GM21723 (cell line): ENCODE data around the gene SDS.

Experiments used
- ATAC-seq: cut with Tn5 transposase; IDR thresholded peaks from one replicate; pipeline ENCODE4 v1.9.1; 2021; ENCODE audit warnings: mild to moderate bottlenecking, moderate library complexity; ENCODE audit not compliant: unreplicated experiment

The SDS gene, protein sequence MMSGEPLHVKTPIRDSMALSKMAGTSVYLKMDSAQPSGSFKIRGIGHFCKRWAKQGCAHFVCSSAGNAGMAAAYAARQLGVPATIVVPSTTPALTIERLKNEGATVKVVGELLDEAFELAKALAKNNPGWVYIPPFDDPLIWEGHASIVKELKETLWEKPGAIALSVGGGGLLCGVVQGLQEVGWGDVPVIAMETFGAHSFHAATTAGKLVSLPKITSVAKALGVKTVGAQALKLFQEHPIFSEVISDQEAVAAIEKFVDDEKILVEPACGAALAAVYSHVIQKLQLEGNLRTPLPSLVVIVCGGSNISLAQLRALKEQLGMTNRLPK

DNA sequence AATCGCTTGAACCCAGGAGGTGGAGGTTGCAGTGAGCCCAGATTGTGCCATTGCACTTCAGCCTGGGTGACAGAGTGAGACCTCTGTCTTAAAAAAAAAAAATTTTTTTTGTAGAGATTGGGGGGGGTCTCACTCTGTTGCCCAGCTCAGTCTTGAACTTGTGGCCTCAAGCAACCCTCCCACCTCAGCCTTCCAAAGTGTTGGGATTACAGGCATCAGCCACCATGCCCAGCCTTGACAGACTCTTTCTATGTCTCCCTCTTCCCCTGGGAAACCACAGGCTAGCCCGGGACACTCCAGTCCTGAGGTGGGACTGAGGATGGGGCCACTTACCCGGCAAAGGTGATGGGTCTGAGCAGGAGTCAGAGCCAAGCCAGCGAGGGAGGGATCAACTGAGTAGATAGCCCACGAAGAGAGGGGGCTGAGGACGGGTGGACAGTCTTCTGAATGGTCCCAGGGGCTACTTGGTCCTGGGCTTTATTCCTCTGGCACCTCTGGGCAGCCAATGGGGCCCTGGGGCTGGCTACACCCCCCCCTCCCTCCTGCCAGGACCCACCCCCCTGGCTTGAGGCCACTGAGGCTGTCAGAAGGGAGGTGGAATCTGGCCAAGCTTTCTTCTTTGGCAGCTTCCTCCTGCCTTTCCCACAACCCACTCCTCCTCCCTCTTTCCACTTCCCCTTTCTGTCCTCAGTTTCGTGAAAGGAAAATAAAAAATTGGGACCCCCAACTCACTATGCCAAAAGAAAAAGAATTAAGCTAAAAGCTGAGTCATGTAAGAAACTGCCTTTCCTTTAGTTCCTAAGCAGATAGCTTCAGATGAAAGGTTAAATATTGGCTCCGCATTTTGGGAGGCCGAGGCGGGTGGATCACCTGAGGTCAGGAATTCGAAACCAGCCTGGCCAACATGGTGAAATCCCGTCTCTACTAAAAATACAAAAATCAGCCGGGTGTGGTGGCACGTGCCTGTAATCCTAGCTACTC lies at the start of gene SDS:
Gene SDS (minus strand): TSS at position 453 of the 981 bp plus-strand sequence. CDS start 4,179 bp downstream, outside the sequence.
- no peak for ATAC-seq

DNA sequence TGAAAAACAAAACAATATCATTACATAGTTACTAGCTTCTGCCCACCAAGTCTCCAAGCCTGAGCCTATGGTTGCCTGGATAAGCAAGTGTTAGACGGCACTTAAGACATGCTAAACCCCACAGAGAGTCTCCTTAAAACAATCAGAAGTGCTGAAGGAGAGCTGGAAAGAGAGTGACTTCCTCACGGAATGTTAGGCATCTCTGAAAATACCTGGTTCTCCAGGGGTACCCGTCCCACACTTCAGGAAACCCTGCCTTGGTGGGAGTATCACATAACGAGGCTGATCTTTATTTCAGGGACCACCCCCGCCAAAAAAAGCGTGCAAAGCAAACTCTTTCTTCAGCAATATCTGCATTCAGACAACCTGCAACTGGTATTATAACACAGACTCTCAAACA lies 49.6 kb upstream of the SDS start:
- no peak for ATAC-seq

DNA sequence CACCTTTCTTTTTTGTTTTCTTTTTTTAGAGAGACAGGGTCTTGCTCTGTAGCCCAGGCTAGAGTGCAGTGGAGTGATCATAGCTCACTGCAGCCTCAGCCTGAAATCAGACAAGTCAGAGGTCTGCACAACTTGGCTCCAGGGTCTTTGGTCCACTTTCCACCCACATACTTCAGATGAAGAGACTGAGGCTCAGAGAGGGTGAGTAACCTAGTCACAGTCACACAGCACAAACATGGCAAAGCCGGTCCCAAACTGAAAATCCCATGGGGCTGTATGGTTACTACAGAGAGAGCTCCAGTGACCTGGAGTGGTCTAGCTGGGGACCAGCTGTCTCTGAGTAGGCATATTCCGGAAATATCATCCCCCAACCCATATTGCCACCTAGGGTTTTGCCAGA lies 48.8 kb upstream of the SDS start:
- ATAC-seq = no peak

DNA sequence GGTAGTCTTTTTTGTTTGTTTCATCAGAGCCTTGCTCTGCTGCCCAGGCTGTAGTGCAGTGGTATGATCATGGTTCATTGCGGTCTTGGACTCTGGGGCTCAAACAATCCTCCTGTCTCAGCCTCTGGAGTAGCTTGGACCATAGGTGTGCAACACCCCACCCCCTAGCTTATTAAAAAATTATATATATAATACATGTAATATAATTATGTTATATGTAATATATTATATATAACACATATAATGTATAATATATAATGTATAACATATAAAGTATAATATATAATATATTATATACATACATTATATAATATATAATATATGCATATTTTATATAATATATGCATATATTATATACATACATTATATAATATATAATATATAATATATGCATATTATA lies 46.2 kb upstream of the SDS start:
- ATAC-seq = no peak

DNA sequence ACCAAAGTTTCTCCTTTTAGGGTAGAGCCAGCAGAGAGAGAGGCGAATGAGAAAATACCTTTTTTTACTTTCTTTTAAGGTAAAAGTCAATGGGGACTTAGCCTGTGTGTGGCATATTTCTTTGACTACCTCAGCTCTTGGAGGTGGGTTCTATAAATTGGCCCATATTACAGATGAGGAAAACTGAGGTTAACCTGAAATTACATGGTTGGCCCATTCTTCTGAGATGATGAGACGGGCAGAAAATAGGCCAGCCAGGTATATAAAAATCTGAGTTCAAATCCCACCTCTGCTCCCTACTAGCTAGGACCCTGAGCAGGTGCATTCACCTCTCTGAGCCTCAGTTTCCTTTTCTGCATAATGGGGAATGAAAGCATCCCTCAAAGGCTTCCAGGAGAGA lies 45.6 kb upstream of the SDS start:
- no peak for ATAC-seq

DNA sequence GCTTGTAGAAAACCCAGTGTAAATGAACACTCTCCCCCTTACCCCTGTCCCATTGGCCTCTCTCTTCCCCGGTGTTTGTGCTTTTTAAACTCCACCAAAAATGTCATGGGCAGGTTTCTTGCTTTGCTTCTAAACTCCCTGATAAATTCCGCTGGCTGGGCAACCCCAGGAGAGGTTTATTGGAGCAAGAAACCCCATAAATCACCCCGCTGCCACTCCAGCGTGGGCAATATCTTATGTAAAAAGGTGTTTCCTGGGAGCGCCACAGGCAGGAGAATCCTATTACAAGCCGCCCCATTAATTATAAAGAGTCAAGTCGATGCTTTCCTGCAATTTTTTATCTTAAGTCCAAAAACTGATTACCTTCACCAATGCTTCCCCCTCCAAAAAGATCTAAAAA lies 45.2 kb upstream of the SDS start:
- no peak for ATAC-seq

DNA sequence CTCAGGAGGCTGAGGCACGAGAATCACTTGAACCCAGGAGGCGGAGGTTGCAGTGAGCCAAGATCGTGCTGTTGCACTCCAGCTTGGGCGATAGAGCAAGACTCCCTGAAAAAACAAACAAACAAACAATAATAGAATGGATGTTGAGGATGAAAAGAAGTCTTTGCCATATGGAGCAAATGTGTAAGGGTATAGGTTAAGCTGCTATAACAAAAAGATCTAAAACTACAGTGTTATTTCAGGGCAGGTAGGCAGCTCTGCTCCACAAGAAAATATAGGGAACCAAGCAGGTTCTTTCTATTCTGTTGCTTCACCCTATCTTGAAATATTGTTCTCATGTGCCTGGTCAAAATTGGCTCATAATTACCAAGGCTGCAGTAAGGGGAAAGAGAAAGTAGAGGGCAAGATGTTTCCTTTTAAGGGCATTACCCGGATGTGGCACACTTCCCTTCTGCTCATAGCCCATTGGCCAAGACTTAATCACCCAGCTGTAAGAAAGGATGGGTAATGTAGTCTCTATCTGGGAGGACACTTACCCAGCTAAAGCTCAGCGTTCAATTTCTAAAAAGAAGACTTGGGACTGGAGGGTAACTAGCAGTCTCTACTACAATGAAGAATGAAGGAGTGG lies 42.0 kb upstream of the SDS start:
- ATAC-seq = no peak

DNA sequence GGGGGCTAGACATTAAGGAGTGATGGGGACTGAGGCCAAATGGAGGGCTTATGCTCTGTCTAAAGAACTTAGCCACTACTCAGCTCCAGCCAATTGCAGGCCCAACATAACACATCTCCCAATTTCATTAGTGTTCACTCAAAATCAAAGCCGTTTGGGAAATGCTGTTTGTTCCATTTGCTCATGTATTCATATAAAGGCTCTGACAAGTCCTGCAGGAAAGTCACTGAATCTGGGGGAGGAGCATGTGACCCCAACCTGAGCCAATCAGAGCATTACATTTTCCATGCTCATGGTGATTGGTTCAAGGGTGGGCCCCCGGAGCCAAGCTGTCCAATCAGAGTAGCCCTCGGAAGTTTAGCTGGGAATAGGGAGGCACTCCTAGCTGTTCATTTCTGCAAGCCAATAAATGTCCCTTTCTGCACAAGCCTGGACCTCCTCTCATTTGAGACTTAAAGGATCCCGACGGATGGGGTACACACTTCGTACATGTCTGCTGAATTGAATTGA lies 39.4 kb upstream of the SDS start:
- ATAC-seq = no peak

DNA sequence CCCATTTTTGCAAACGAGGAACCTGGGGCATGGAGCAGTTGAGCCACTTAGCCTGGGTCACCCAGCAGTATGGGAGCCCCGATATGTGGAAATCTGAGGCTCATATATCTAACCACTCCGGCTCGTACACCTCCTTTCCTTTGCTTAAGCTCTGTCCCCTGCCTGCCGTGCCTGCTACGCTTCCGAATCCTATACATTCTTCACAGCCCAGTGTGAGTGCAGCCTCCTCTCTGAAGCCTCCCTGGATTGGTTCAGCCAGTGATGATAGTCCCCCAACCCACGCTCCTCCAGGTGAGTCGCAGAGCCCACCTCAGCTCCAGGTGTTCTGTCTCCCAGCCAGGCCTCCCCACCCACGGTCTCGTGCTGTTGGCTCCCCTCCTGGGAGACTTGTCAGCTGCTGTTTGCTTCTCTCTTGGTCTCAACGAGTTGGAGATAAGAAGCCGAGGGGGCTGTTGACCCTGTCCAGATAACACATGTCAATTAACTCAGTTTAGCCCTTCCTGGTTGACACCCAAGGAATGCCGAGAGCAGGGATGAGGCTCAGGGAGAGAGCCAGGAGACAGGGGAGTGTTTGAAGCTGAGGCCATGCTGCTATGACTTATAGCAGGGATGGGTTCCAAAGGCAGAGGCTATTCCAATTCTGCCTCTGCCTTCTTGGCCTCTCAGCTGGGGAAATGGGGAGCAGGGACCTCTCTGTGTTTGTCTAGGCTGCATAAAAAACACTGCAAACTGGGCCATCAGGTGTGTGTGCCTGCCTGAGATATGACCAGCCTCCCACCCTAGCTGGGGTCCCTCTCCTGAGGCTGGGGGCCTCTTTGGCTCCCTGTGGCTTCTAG lies 37.5 kb upstream of the SDS start:
- no peak for ATAC-seq

DNA sequence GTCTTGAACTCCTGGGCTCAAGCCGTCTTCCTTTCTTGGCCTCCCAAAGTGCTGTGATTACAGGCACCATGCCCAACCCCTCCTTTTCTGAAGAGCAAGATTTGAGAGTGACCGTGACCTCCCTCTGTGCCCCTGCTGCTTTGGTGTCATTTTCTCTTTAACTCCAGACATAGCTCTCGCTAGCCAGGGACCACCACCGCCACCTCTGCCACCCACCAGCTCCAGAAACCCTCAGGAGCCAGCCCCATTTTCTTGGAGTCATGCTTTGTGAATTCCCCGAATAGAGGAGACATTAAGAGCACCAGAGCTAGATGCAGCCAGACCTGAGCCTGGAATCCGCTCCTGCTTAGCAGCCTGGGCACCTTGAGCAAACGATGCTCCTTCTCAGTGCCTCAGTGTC lies 36.6 kb upstream of the SDS start:
- no peak for ATAC-seq

DNA sequence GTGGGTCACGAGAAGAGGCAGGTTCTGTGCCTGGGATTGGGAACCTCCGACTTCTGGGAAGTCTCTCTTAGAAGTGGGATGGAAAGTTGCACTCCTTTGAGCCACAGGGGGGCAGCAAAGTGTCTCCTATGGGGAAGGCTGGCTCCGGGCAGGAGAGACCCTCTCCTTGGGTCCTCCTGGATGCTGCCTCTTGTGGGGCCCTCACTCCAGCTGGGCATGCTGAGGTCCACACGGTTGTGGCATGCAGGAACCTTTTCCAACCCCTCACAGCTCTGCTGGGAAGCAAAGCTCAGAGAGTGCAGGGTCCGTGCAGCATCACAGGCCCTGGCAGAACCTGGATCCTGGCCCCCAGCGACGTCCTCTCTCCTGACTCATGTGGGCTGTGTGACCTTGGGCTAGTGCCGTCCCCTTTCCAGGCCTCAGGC lies 35.9 kb upstream of the SDS start:
- ATAC-seq = no peak

DNA sequence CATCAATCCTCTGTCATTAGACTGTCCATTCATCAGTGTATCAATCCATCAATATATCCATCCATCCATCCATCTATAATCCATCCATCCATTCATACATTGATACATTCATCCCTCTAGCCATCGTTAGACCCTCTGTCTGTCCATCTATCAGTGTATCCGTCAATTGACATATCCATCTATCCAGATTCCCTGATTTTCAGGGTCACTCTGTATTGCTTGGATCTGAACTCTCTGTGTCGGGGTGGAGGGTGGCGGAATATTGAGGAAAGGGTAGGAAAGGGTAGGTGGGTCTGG lies 35.6 kb upstream of the SDS start:
- no peak for ATAC-seq

DNA sequence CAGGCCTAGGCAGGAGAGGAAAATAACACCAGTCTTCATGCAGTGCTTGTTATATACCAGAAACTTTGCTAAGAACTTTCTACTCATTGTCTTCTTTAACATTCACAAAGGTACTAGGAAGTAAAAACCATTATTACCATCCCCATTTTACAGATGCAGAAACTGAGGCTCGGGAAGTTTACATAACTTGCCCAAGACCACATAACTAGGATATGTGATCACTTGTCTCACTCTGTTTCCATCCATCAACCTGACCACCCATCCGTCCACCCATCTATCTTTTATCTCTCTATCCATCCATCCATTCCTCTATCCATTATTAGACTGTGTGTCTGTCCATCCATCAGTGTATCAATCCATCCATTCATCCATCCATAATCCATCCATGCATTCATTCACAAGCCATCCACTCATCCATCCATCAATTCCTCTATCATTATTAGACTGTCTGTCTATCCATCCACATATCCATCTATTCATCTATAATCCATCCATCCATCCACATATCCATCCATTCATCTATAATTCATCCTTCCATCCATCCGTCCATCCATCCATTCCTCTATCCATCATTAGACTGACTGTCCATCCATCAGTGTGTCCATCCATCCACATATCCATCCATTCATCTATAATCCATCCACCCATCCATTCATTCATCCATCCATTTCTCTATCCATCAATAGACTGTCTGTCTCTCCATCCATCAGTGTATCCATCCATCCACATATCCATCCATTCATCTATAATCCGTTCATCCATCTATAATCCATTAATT lies 35.0 kb upstream of the SDS start:
- ATAC-seq = no peak

DNA sequence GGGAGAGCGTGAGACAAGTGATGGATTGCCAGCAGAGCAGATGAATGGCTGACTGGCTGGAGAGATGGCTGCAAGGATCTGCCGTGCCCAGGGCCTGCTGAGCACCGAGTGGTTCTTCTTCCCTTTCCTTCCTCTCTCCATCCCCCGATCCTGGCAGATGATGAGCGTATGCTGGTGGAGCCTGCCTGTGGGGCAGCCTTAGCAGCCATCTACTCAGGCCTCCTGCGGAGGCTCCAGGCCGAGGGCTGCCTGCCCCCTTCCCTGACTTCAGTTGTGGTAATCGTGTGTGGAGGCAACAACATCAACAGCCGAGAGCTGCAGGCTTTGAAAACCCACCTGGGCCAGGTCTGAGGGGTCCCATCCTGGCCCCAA lies 34.0 kb upstream of the SDS start:
- ATAC-seq = no peak

DNA sequence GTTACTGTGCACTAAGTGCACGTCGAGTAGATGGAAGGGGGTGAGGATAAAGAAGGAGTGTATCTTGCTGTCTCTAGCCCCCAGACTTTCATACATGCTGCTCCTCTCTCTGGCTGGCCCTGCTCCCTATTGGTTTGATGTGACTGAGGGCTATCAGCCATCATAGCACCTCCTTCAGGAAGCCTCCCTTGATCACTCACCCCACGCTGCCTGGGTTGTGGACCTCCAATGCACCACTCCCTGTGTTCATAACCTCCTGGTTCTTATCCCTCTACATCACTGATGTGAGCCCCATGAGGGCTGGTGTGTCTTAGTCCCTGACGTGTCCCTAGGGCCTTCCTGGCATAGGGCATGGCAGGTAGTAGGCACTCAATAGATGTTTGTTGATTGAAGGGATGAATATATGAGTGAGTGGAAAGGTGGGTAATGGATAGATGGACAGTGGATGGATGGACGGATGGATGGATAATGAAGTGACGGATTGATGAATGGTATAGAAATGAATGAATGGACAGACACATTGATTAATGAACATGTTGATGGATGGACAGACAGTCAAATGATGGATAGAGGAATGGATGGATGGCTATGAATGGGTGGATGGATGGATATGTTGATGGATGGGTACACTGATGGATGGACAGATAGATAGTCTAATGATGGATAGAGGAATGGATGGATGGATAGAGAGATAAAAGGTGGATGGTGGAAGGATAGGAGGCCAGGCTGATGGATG lies 33.5 kb upstream of the SDS start:
- no peak for ATAC-seq

DNA sequence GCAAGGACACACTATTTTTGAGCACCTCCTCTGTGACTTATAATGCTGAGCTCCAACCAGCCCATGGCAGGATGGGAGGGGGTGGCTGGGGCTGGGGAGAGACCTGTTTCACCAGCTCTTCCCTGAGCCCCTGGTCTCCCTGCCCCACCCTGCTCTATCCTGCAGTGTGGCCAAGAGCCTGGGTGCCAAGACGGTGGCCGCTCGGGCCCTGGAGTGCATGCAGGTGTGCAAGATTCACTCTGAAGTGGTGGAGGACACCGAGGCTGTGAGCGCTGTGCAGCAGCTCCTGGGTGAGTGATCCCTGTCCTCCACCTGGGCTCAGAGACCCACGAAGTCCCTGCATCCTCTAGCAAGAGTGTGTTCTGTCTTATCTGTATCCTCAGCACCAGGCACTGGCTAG lies 32.9 kb upstream of the SDS start:
- ATAC-seq = no peak

DNA sequence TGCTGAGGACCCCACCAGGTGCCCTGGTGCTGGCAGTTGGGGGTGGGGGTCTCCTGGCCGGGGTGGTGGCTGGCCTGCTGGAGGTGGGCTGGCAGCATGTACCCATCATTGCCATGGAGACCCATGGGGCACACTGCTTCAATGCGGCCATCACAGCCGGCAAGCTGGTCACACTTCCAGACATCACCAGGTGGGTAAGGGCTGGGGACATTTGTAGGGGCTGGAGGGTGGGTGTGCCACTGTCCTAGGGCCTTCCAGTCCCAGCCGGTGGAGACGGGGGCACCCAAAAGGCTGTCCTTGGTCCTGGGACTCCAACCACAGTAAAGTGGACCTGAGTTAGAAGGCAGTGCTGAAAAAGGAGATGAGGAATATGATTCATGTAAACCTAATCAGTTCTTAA lies 31.7 kb upstream of the SDS start:
- no peak for ATAC-seq

DNA sequence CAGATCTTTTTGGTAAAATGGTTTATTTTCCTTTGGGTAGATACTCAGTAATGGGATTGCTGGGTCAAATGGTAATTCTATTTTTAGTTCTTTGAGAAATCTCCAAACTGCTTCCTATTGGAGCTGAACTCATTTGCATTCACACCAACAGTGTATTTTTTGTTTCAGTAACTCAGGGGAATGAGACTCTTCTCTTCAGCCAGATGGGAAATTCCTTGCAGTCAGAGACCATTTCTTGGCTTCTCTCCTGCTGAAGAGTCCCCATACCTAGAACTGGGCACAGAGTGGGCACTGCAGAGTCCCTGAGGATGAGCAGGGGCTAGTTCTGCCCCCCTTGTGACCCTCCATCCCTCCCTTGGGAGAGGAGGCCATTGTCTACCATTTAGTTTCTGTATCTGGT lies 29.3 kb upstream of the SDS start:
- ATAC-seq = no peak

DNA sequence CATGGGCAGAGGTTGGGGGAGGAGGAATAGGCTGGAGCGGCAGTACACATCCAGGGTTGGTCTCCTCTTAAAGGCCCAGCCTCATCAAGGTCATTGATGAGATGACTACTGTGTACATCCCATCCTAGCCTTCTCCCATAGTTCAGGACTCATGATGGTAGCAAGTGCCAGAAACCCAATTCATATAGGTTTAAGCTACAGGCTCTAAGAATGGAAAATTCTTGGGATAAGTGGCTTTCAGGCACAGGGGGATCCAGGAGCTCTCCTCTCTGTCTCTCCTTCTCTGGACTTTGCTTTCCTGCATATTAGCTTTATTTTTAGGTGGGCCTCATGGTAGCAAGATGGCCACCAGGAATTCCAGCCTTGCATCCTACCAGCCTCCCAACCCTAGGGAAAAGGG lies 24.8 kb upstream of the SDS start:
- ATAC-seq = no peak
